Islet precursor cell (in vitro differentiated cells): Measurements from ENCODE around the gene RIPPLY3.
"Not testable (repeated sequence)": the region's sequence is repeated elsewhere in the genome, so short reads cannot be mapped to it uniquely, and the experiment has no call there.

ENCODE experiments used
- DNase-seq: peaks from one replicate; pipeline ENCODE4 v3.0.0-alpha.2; 2018

Gene RIPPLY3

GRCh38 chr21:36981977-36982700 is 24.4 kb upstream of the RIPPLY3 start:
- no peak for DNase-seq

GRCh38 chr21:36985751-36986594 is 20.5 kb upstream of the RIPPLY3 start:
- DNase-seq: no peak

DNA sequence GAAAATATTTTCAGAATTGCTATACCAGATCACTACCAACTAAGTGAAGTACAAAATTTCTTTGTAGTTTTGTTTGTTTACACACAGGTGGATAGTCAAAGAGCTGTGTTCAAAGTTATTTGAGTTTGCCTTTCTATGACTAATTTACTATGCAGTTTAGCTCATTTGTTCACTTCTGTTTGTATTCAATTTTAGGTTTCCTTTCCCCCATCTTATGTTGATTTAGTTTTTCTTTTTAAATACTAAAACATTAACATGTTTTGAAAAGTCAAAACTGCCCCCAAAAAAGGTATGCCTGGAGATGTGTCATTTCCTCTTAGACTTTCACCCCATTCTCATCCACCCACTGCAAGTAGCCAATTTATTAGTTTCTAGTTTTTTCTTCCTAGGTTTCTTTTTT is 18.7 kb upstream of the RIPPLY3 start:
- no peak for DNase-seq

- no peak for DNase-seq
Measured at GRCh38 chr21:36988536-36988935, 18.0 kb upstream of the RIPPLY3 start.

- not testable (repeated sequence) for DNase-seq
Measured at GRCh38 chr21:36989199-36989698, 17.3 kb upstream of the RIPPLY3 start.

GRCh38 chr21:36989699-36990507 is 16.6 kb upstream of the RIPPLY3 start:
- DNase-seq: peak; percentile 95

DNA sequence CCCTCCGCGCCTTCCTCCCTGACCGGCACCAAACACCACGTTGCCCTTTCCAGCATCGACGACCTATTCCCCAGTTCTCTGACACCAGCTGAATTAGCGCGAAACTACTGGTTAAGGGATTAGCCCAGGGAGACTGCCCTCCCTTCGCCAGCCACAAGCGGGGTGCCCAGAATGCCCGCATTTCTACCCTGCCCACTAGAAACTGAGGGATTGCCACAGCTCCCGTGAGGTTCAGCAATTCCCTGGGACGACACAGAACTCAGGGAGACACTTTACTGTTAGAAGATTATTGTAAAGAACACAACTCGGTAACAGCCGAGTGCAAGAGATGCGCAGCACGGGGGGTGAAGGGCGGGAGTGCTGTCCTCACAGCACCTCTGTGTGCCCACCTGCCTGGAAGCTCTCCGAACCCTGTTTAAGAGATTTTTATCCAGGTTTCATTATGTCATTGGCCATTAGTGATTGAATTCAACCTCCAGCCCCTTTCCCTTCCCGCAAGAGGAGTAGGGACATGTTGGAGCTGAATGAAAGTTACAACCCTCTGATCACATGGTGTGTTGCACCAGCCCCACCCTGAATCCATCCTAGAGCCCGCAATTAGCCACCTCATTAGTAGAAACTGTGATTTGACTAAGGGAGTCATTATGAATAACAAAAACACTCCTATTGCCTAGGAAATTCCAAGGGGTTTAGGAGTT is 15.8 kb upstream of the RIPPLY3 start:
- DNase-seq: no peak

DNA sequence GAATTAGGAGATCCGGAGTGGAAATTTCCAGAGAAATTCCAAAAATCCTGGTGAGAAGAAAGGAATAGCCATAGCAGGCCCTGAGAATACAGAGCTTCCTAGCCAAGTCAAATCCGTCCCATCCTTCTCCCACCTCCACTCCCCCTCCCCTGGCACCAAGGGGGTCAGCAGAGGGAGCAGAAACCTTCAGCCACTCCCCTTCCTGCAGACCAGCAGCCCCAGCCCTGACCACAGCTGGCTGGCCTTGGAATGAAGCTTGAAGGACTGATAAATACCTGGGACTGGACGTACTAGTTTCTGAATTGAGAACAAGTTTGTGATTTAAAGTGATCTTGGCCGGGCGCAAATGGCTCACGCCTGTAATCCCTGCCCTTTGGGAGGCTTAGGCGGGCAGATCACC is 13.8 kb upstream of the RIPPLY3 start:
- DNase-seq: peak; percentile 64

DNA sequence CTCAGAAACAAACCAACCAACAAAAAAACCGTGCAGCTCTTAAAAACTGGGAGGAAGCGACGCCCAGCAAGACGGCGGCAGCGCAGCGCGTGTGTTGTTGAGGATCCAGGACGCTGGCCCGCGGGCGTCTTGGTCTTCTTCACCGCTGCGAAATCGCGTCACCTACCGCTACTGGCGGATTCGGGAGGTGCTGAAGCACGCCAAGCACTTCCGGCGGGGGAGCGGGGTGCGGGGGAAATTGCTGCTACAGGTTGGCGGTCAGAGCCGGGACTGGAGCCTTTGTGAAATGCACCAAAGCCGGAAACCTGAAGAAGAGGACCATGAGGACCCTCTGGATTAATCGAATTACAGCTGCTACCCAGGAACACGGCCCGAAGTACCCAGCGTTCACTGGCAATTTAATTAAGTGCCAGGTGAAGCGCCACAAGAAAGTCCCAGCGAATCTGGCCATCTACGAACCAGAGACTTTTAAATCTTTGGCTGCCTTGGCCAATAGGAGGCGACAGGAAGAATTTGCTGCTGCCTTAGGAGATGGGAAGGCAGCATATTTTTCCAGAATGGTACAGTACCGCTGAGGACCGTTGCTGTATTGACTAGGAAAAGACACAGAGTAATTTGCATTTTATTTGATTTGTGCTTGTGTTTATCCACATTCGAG is 11.9 kb upstream of the RIPPLY3 start:
- peak; percentile 64 for DNase-seq

- peak; percentile 14 for DNase-seq
Measured at GRCh38 chr21:36995285-36995684, 11.2 kb upstream of the RIPPLY3 start.

DNA sequence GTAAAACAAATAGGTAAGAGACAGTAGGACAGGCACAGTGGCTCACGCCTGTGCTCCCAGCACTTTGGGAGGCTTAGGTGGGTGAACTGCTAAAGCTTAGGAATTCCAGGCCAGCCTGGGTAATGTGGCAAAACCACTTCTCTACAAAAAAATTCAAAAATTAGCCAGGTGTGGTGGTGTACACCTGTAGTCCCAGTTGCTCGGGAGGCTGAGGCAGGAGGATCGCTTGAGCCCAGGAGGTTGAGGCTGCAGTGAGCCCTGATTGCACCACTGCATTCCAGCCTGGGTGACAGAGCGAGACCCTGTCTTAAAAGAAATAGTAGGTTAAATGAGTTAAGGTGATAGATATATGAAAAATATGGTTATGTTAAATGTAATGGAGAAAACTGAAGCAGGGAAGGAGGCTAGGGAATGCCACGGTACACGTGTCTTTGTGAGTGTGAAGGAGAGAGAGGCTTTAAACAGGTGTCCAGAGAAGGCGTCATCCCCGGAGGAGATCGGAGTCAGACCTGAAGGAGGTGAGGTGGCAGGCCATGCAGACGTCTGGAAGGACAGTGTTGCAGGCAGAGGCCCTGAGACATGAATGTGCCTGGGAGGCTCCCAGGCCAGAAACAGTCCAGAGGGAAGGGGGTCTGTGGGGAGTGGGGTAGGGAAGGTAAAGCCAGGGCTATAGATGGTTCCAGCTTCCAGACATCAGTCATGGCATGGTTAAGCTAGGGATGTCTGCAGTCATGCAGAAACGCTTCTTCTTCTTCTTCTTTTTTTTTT is 7.2 kb upstream of the RIPPLY3 start:
- peak; percentile 19 for DNase-seq

GRCh38 chr21:37000381-37000780 is 6.1 kb upstream of the RIPPLY3 start:
- no peak for DNase-seq

- no peak for DNase-seq
Measured at GRCh38 chr21:37001441-37001840, 5.1 kb upstream of the RIPPLY3 start.

DNA sequence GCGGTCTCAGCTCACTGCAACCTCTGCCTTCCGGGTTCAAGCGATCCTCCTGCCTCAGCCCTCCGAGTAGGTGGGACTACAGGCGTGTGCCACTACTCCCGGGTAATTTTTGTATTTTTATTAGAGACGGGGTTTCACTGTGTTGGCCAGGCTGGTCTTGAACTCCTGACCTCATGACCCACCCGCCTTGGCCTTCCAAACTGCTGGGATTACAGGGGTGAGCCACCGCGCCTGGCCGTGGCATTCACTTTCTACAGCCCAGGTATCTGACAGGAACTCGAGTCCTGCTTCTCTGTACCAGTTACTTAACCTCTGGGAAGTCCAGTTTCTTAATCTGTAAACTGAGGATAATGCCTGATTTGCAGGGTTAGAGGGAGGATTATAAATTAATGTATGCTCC is 3.7 kb upstream of the RIPPLY3 start:
- DNase-seq: not testable (repeated sequence)

DNA sequence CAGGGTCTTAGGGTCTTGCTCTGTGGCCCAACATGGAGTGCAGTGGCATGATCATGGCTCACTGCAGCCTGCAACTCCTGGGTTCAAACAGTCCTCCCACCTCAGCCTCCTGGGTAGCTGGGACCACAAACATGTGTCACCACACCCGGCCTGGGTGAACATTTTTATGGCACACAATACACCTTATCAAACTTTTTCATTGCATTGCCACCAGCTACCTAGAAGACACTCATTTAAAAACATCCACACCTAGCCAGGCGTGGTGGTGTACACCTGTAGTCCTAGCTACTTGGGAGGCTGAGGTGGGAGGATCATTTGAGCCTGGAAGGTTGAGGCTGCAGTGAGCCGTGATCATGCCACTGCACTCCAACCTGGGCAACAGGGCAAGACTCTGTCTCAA is 2.6 kb upstream of the RIPPLY3 start:
- not testable (repeated sequence) for DNase-seq

- peak; percentile 59 for DNase-seq
Measured at GRCh38 chr21:37005548-37006485, 685 bp upstream of the RIPPLY3 start.

DNA sequence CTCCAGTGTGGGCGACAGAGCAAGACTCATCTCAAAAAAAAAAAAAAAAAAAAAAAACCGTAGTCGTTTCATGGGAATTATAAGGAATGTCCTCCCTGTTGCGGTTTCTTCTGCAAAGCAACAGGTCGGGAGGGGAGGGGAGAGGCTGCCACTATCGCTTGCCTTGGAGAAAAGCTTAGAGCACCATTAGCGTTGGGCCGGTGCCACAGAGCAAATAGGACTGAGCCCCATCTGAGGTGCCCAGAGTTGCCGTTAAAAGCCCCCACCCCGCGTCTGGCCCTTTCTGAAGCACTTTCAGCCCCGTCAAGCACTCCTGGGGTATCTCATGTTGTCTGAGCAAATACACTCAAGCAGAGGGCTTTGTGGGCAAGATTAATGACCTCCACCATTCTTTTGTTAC is 2.2 kb downstream of the RIPPLY3 start:
- no peak for DNase-seq

- DNase-seq: peak; percentile 95
Measured at GRCh38 chr21:37009740-37010341, 3.3 kb downstream of the RIPPLY3 start.

DNA sequence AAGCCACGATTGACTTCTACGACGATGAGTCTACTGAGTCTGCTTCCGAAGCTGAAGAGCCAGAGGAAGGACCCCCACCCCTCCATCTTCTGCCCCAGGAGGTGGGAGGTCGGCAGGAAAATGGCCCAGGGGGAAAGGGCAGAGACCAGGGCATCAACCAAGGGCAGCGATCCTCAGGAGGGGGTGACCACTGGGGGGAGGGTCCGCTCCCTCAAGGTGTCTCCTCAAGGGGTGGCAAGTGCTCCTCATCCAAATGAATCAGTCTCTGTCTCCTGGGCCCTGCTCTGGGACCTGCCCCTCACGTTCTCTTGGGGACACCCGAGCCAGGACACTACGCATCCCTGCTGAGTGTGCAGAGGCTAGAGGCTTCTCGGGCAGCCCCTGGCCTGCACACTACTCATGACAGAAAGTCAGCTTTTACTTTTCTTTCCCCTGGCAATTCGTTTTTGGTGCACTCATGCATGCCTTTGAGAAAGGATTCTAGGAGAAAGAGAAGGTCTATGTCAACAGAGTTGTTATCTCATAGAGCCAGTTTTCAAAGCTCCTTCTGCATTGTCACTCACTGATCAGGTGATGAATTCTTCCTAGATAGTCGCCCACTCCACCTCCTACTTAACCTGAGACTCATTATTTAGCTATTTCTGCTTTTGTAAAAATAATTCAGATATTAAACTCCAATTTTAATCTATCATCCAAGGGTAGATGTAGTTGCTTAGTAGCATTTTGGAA is 11.6 kb downstream of the RIPPLY3 start:
- DNase-seq: no peak
